SK-N-SH treated with all-trans-retinoic acid at 6 μM for 48 hours (cell line): ENCODE results near the gene AGO1.

Source experiments
- ARNTL ChIP-seq: fragments of 450-650 bp; formaldehyde crosslinking; IDR thresholded peaks from 2 replicates; pipeline ENCODE4 v1.5.0; 2020; ENCODE audit warnings: low read depth, mild to moderate bottlenecking, moderate library complexity, borderline replicate concordance
- BACH2 ChIP-seq: fragments of 250-450 bp; sonication (Bioruptor Pico); IDR thresholded peaks from 2 replicates; pipeline ENCODE4 v1.9.0; 2021; ENCODE audit warnings: mild to moderate bottlenecking, borderline replicate concordance
- PATZ1 ChIP-seq: fragments of 250-450 bp; sonication (Bioruptor Pico); IDR thresholded peaks from 2 replicates; pipeline ENCODE4 v1.8.0; 2020; ENCODE audit warnings: mild to moderate bottlenecking, moderate library complexity, borderline replicate concordance
- RARB ChIP-seq: fragments of 250-450 bp; sonication (Bioruptor Pico); IDR thresholded peaks from 2 replicates; pipeline ENCODE4 v1.8.0; 2021; ENCODE audit warnings: mild to moderate bottlenecking, moderate library complexity
- TOX ChIP-seq: fragments of 250-450 bp; sonication (Bioruptor Pico); IDR thresholded peaks from 2 replicates; pipeline ENCODE4 v1.8.0; 2021; ENCODE audit warnings: mild to moderate bottlenecking, moderate library complexity, borderline replicate concordance
- ZFP3 ChIP-seq: fragments of 250-450 bp; sonication (Bioruptor Pico); IDR thresholded peaks from 2 replicates; pipeline ENCODE4 v1.5.0; 2020; ENCODE audit warnings: mild to moderate bottlenecking, moderate library complexity
- ZFP30 ChIP-seq: fragments of 450-650 bp; formaldehyde crosslinking; IDR thresholded peaks from 2 replicates; pipeline ENCODE4 v1.5.0; 2022; ENCODE audit warnings: mild to moderate bottlenecking, moderate library complexity
- ZNF565 ChIP-seq: fragments of 450-650 bp; formaldehyde crosslinking; conservative IDR thresholded peaks from 2 replicates; pipeline ENCODE4 v1.5.0; 2020; ENCODE audit warnings: low read depth, mild to moderate bottlenecking, moderate library complexity
- ZNF70 ChIP-seq: fragments of 450-650 bp; formaldehyde crosslinking; IDR thresholded peaks from 2 replicates; pipeline ENCODE4 v1.5.0; 2020; ENCODE audit warnings: mild to moderate bottlenecking, moderate library complexity

DNA sequence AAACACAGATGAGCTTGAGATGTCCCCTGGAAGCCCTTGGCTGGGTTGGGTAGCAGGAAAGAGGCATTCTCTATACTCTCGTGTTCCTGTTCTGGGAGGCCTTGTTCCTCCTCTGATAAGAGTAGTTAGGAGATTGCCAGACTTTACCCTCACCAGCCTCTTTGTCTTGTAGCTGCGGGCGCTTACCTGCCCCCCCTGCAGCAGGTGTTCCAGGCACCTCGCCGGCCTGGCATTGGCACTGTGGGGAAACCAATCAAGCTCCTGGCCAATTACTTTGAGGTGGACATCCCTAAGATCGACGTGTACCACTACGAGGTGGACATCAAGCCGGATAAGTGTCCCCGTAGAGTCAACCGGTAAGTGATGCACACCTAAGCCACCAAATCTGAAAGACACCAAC, 5.2 kb downstream of the AGO1 start:
- no peak for TF ChIP-seq RARB (CRISPR knock-in tag)
- TF ChIP-seq ZNF565 (CRISPR knock-in tag) = no peak
- TF ChIP-seq TOX = no peak
- TF ChIP-seq ARNTL = no peak
- no peak for TF ChIP-seq PATZ1 (CRISPR knock-in tag)
- TF ChIP-seq ZFP3 = no peak
- no peak for TF ChIP-seq ZFP30 (CRISPR knock-in tag)
- no peak for TF ChIP-seq ZNF70 (CRISPR knock-in tag)
- no peak for TF ChIP-seq BACH2 (CRISPR knock-in tag)
